GM12878 (cell line): ENCODE measurements around the gene MRTFA.

Experiments
- ELK1 ChIP-seq: IDR thresholded peaks from 2 replicates; pipeline ENCODE4 v1.6.1; 2012; ENCODE audit warnings: low read depth, low read length, improper control_type of control experiment
- EZH2 ChIP-seq: IDR thresholded peaks from 2 replicates; pipeline ENCODE4 v1.6.1; 2012; ENCODE audit warnings: low read depth, mild to moderate bottlenecking, control low read depth, inconsistent platforms, low read length, borderline replicate concordance; ENCODE audit not compliant: control insufficient read depth
- JUND ChIP-seq: IDR thresholded peaks from 2 replicates; pipeline ENCODE4 v1.6.1; 2012; ENCODE audit warnings: low read depth, mild to moderate bottlenecking, low read length, improper control_type of control experiment, moderate library complexity
- MAX ChIP-seq: IDR thresholded peaks from 2 replicates; pipeline ENCODE4 v1.6.1; 2012; ENCODE audit warnings: low read depth, low read length, improper control_type of control experiment
- NFIC ChIP-seq: IDR thresholded peaks from 2 replicates; pipeline ENCODE4 v1.6.1; 2012; ENCODE audit warnings: low read depth, mild to moderate bottlenecking, inconsistent platforms, low read length, moderate library complexity
- POLR2A ChIP-seq: IDR thresholded peaks from 2 replicates; pipeline ENCODE4 v1.6.1; 2011; ENCODE audit warnings: low read depth, mild to moderate bottlenecking, low read length
- ZNF384 ChIP-seq: IDR thresholded peaks from 2 replicates; pipeline ENCODE4 v1.6.1; 2012; ENCODE audit warnings: low read depth, mild to moderate bottlenecking, low read length, improper control_type of control experiment, borderline replicate concordance
- TF ChIP-seq, protein P1 (sequence below), 3 experiments: IDR thresholded peaks in 2 of 3; conservative IDR thresholded peaks in 1 of 3; 2 replicates each; pipeline ENCODE4 v1.5.1; 2011; ENCODE audit warnings: low read depth in 3 of 3, low read length in 3 of 3, mild to moderate bottlenecking in 3 of 3, control low read depth in 2 of 3, moderate library complexity in 2 of 3, inconsistent platforms in 1 of 3, mixed read lengths in 1 of 3; ENCODE audit not compliant: control insufficient read depth in 2 of 3, insufficient read depth in 1 of 3; ENCODE audit errors: extremely low read depth in 1 of 3

- no peak for TF ChIP-seq POLR2A
- TF ChIP-seq MAX = no peak
- no peak for TF ChIP-seq JUND
- TF ChIP-seq ZNF384 = no peak
- no peak for TF ChIP-seq ELK1
- TF ChIP-seq, protein P1, sequence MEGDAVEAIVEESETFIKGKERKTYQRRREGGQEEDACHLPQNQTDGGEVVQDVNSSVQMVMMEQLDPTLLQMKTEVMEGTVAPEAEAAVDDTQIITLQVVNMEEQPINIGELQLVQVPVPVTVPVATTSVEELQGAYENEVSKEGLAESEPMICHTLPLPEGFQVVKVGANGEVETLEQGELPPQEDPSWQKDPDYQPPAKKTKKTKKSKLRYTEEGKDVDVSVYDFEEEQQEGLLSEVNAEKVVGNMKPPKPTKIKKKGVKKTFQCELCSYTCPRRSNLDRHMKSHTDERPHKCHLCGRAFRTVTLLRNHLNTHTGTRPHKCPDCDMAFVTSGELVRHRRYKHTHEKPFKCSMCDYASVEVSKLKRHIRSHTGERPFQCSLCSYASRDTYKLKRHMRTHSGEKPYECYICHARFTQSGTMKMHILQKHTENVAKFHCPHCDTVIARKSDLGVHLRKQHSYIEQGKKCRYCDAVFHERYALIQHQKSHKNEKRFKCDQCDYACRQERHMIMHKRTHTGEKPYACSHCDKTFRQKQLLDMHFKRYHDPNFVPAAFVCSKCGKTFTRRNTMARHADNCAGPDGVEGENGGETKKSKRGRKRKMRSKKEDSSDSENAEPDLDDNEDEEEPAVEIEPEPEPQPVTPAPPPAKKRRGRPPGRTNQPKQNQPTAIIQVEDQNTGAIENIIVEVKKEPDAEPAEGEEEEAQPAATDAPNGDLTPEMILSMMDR (IDR thresholded peaks at IDR 0.05 in 2 of 3, conservative IDR thresholded peaks at IDR 0.05 in 1 of 3; ENCODE audit: control insufficient read depth in 2 of 3, extremely low read depth in 1 of 3, insufficient read depth in 1 of 3, low read depth in 3 of 3, low read length in 3 of 3) = no peak
- no peak for TF ChIP-seq NFIC
- no peak for TF ChIP-seq EZH2
Observed at GRCh38 chr22:40635940-40636379, 559 bp downstream of the MRTFA start.
